Measurements from ENCODE around the gene SUPT6H.

GRCh38 chr17:28725660-28726225 is 63.7 kb downstream of the SUPT6H start:
- peak; percentile 74 for TF ChIP-seq JUN (CRISPR knock-in tag; IDR thresholded peaks at IDR 0.05)
- no peak for TF ChIP-seq CTCF (IDR thresholded peaks at IDR 0.05)
- TF ChIP-seq SMAD3 (CRISPR knock-in tag; IDR thresholded peaks at IDR 0.05; ENCODE audit: borderline replicate concordance): peak; percentile 79; the same call in 1 of the 2 replicates
- TF ChIP-seq SOX15 (CRISPR knock-in tag; IDR thresholded peaks at IDR 0.05): no peak
